Upper lobe of left lung (tissue), 6 donors: ENCODE results near the gene HIBADH. TPM values are rescaled to one million over a fixed set of nuclear protein-coding genes. Genes with fewer than 3 reads are reported as not detected.

Experiments
- ATAC-seq, 2 donors: fragments of 200-7000 bp; cut with Tn5 transposase; one replicate each; pipeline ENCODE4 v1.9.1; 2022; ENCODE audit warnings: mild to moderate bottlenecking in 2 of 2, moderate library complexity in 2 of 2; ENCODE audit not compliant: low FRiP score in 2 of 2
- DNase-seq, 2 donors: peaks; one replicate each; pipeline ENCODE4 v3.0.0-alpha.2; 2019 to 2020
- H3K27ac ChIP-seq, 4 donors: fragments of 200-600 bp; sonication (generic); one replicate each; pipeline ENCODE4 v1.5.1; 2016 to 2019
- H3K27me3 ChIP-seq, 4 donors: fragments of 200-600 bp; sonication (generic); one replicate each; pipeline ENCODE4 v1.5.1; 2017 to 2019
- H3K36me3 ChIP-seq, 4 donors: fragments of 200-600 bp; sonication (generic); one replicate each; pipeline ENCODE4 v1.5.1; 2016 to 2019
- H3K4me1 ChIP-seq, 4 donors: fragments of 200-600 bp; sonication (generic); one replicate each; pipeline ENCODE4 v1.5.1; 2018 to 2019
- H3K4me3 ChIP-seq, 4 donors: fragments of 200-600 bp; sonication (generic); one replicate each; pipeline ENCODE4 v1.5.1; 2017 to 2019; ENCODE audit warnings: mild to moderate bottlenecking in 2 of 4, moderate library complexity in 1 of 4
- H3K9me3 ChIP-seq, 4 donors: fragments of 200-600 bp; sonication (generic); one replicate each; pipeline ENCODE4 v1.5.1; 2018 to 2019
- CTCF ChIP-seq, 6 experiments: fragments of 450-650 bp in 4 of 6; fragments of 200-600 bp in 2 of 6; sonication (generic) in 2 of 6; IDR thresholded peaks; one replicate each; pipeline ENCODE4 v1.5.1; 2016 to 2019; ENCODE audit warnings: antibody characterized with exemption in 6 of 6
- EP300 ChIP-seq, 4 donors: sonication (generic); formaldehyde crosslinking; IDR thresholded peaks; one replicate each; pipeline ENCODE4 v1.5.1; 2017; ENCODE audit warnings: antibody characterized with exemption in 4 of 4, control low read depth in 2 of 4
- POLR2A ChIP-seq, 4 donors: fragments of 450-650 bp; IDR thresholded peaks; one replicate each; pipeline ENCODE4 v1.5.1; 2016 to 2017; ENCODE audit warnings: antibody characterized with exemption in 4 of 4, mild to moderate bottlenecking in 2 of 4
- POLR2AphosphoS5 ChIP-seq, 2 donors: sonication (generic); formaldehyde crosslinking; IDR thresholded peaks; one replicate each; pipeline ENCODE4 v1.5.1; 2017; ENCODE audit warnings: antibody characterized with exemption in 2 of 2
- WGBS, 2 donors: methylation state at CpG; one replicate each; pipeline ENCODE4 v1.1.5; 2017 to 2018; 5-methylcytosine and 5-hydroxymethylcytosine counted together
- total RNA-seq, 6 donors: library from RNA; depleted of rRNA in 4 of 6; stranded (reverse); fragments of >200 nt in 4 of 6; gene quantifications; one replicate each; pipeline versions ENCODE4 v1.1.0 to v1.2.1, GENCODE V29; 2016 to 2021
- donor health status: DM: no; HTN: no; CAD: no; lungs with moderate emphysema.
- donor health status: DM: no; HTN: yes; CAD: no; lungs with severe emphysema.

HIBADH gene
- total RNA-seq, 6 donors from 2014 or later: 7.4 to 26.1 (median 21.8) TPM

- DNase-seq (no peak), ATAC-seq (no peak)
- no peak for TF ChIP-seq POLR2A (IDR thresholded peaks at IDR 0.05)
- TF ChIP-seq POLR2AphosphoS5 (IDR thresholded peaks at IDR 0.05): no peak
- TF ChIP-seq EP300 (IDR thresholded peaks at IDR 0.05): no peak
- TF ChIP-seq CTCF (IDR thresholded peaks at IDR 0.05): no peak
- Histone ChIP-seq H3K9me3 (no peaks in the 10 kb centered on the region), H3K36me3 (peaks cover 0 to 7% (median 0%) of the 10 kb centered on the region in 4 donors), H3K4me1 (no peaks in the 10 kb centered on the region), H3K27me3 (no peaks in the 10 kb centered on the region), H3K4me3 (no peak overlapping the region), H3K27ac (no peak overlapping the region)
- 98% methylated on average over 9 of the region's 9 CpGs for WGBS, 2 donors
These were observed 142.8 kb downstream of the HIBADH start for GRCh38 chr7:27519793-27520469.

- WGBS, 2 donors: 81 to 89% methylated on average over 4 of the region's 4 CpGs
- Histone ChIP-seq H3K36me3 (no peaks in the 10 kb centered on the region), H3K27ac (no peak overlapping the region), H3K27me3 (no peaks in the 10 kb centered on the region), H3K9me3 (no peaks in the 10 kb centered on the region), H3K4me3 (no peak overlapping the region), H3K4me1 (no peaks in the 10 kb centered on the region)
- DNase-seq (no peak), ATAC-seq (no peak)
- TF ChIP-seq POLR2A (IDR thresholded peaks at IDR 0.05) (no peak), POLR2AphosphoS5 (IDR thresholded peaks at IDR 0.05) (no peak), CTCF (IDR thresholded peaks at IDR 0.05) (no peak), EP300 (IDR thresholded peaks at IDR 0.05) (no peak)
These were observed 143.9 kb downstream of the HIBADH start for GRCh38 chr7:27518561-27519350.

- Histone ChIP-seq H3K4me1 (no peaks in the 10 kb centered on the region), H3K27me3 (no peaks in the 10 kb centered on the region), H3K4me3 (no peak overlapping the region), H3K36me3 (no peaks in the 10 kb centered on the region), H3K27ac (no peak overlapping the region), H3K9me3 (no peaks in the 10 kb centered on the region)
- DNase-seq (no peak), ATAC-seq (no peak)
- TF ChIP-seq POLR2AphosphoS5 (IDR thresholded peaks at IDR 0.05): no peak
- TF ChIP-seq CTCF (IDR thresholded peaks at IDR 0.05): no peak
- no peak for TF ChIP-seq EP300 (IDR thresholded peaks at IDR 0.05)
- no peak for TF ChIP-seq POLR2A (IDR thresholded peaks at IDR 0.05)
These were observed 146.3 kb downstream of the HIBADH start for GRCh38 chr7:27516421-27516820.

GRCh38 chr7:27515933-27516332, 146.8 kb downstream of the HIBADH start:
- Histone ChIP-seq H3K9me3 (no peaks in the 10 kb centered on the region), H3K36me3 (no peaks in the 10 kb centered on the region), H3K4me3 (no peak overlapping the region), H3K4me1 (no peaks in the 10 kb centered on the region), H3K27me3 (no peaks in the 10 kb centered on the region), H3K27ac (no peak overlapping the region)
- ATAC-seq: no peak
- no peak for DNase-seq
- WGBS, 2 donors: 82 to 87% methylated on average over 4 of the region's 4 CpGs
- TF ChIP-seq EP300 (IDR thresholded peaks at IDR 0.05) (no peak), POLR2A (IDR thresholded peaks at IDR 0.05) (no peak), POLR2AphosphoS5 (IDR thresholded peaks at IDR 0.05) (no peak), CTCF (IDR thresholded peaks at IDR 0.05) (no peak)
